ENCODE measurements around the gene ACOT2. TPM values are rescaled to one million over a fixed set of nuclear protein-coding genes. Genes with fewer than 3 reads are reported as not detected.

Gene ACOT2
- total and polyA plus RNA-seq, 4 experiments from 2014 or later, result 9.4 to 36.4 (median 17.4) TPM

DNA sequence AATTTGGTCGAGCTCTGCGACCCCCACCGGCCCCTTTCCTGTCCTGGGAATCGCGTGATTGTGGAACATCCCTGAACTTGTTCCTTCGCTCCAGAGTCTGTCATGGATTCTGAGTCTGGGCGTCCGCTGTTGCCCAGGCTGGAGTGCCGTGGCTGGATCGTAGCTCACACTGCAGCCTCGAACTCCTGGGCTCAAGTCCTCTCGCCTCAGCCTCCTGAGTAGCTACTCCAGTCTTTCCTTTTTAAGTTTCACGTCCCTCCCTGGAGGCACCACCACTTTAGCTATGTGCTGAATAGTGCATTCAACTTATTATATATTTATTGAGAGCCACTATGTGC lies 44.0 kb downstream of the ACOT2 start:
- H3K4me1 Mint-ChIP-seq, result peaks cover 0 to 6% (median 3%) of the 10 kb centered on the region in 4 donors
- Histone ChIP-seq H3K9me3 (ENCODE audit: control insufficient read depth in 1 of 2, low read length in 2 of 2) (no peaks in the 10 kb centered on the region), H3K4me3 (ENCODE audit: low read length in 2 of 2) (peak overlapping the region; percentile 28 to 82), H3K27me3 (ENCODE audit: insufficient read depth, low read length) (no peaks in the 10 kb centered on the region), H3K27ac (ENCODE audit: low read depth, low read length) (peak overlapping the region; percentile 40), H3K36me3 (ENCODE audit: insufficient read depth, low read length) (no peaks in the 10 kb centered on the region), H3K4me1 (ENCODE audit: insufficient read depth, low read length) (peaks cover 3% of the 10 kb centered on the region)
- no peaks in the 10 kb centered on the region for H3K27me3 Mint-ChIP-seq
- CTCF ChIA-PET (ENCODE audit: partially characterized antibody), result interaction anchor here (0.8 to 3.1 kb wide), 9 partner anchors 9 to 113 kb away, joined by 3 to 33 read pairs (median 4); partner anchors contain the start of gene ACOT2
- no peak for DNase-seq
- peak overlapping the region; percentile 46 to 91 (median 75) for H3K27ac Mint-ChIP-seq
- no peaks in the 10 kb centered on the region for H3K36me3 Mint-ChIP-seq
- H3K9me3 Mint-ChIP-seq, result no peaks in the 10 kb centered on the region
- H3K4me3 Mint-ChIP-seq, result peak overlapping the region; percentile 85 to 90 (median 87)
- POLR2A ChIA-PET (ENCODE audit: partially characterized antibody), result interaction anchor here (0.9 to 4.7 kb wide), 23 partner anchors 9 to 554 kb away, joined by 3 to 93 read pairs (median 6); partner anchors contain the start of genes ACOT2, ACOT4, DNAL1 and NUMB
- intact Hi-C loops (cut with micrococcal nuclease), result no loop called here

DNA sequence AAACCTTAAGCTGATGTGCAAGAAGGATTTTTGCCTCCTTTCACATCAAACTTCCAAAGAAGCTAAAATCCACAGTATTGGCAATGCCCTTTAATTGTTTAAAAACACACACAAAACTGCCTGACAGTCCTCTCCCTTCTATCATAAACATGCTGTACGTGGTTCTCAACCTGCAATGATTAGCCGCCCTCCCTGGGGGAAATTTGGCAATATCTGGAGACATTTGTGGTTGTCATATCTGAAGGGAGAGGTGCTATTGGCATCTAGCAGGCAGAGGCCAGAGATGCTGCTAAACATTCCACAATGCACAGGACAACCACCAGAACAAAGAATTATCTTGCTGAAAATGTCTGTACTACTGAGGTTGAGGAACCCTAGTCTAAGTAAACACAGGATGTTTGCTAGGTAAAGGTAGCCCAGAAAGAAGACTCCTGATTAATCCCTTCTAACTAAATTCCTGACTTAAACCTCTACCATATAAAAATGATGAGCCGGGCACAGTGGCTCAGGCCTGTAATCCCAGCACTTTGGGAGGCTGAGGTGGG lies 44.5 kb downstream of the ACOT2 start:
- peak overlapping the region in 4 of 7 donors; percentile 74 to 91 (median 85) for H3K27ac Mint-ChIP-seq
- DNase-seq, result no peak
- Histone ChIP-seq H3K27me3 (ENCODE audit: insufficient read depth, low read length) (no peaks in the 10 kb centered on the region), H3K4me3 (ENCODE audit: low read length in 2 of 2) (peak overlapping the region in 1 of 2 donors; percentile 82), H3K4me1 (ENCODE audit: insufficient read depth, low read length) (peaks cover 3% of the 10 kb centered on the region), H3K27ac (ENCODE audit: low read depth, low read length) (no peak overlapping the region), H3K36me3 (ENCODE audit: insufficient read depth, low read length) (no peaks in the 10 kb centered on the region), H3K9me3 (ENCODE audit: control insufficient read depth in 1 of 2, low read length in 2 of 2) (no peaks in the 10 kb centered on the region)
- H3K27me3 Mint-ChIP-seq, result no peaks in the 10 kb centered on the region
- ChIA-PET CTCF (ENCODE audit: partially characterized antibody) (interaction anchor here (1.1 to 3.1 kb wide), 9 partner anchors 9 to 113 kb away, joined by 4 to 33 read pairs (median 5); partner anchors contain the start of gene ACOT2), POLR2A (ENCODE audit: partially characterized antibody) (interaction anchor here (1.0 to 4.7 kb wide), 19 partner anchors 9 to 555 kb away, joined by 3 to 93 read pairs (median 6); partner anchors contain the start of genes ACOT2, ACOT4, DNAL1 and NUMB)
- H3K9me3 Mint-ChIP-seq, result no peaks in the 10 kb centered on the region
- intact Hi-C loops (cut with micrococcal nuclease), result no loop called here
- H3K36me3 Mint-ChIP-seq, result no peaks in the 10 kb centered on the region
- peaks cover 0 to 6% (median 3%) of the 10 kb centered on the region in 4 donors for H3K4me1 Mint-ChIP-seq
- peak overlapping the region; percentile 40 to 90 (median 87) for H3K4me3 Mint-ChIP-seq

DNA sequence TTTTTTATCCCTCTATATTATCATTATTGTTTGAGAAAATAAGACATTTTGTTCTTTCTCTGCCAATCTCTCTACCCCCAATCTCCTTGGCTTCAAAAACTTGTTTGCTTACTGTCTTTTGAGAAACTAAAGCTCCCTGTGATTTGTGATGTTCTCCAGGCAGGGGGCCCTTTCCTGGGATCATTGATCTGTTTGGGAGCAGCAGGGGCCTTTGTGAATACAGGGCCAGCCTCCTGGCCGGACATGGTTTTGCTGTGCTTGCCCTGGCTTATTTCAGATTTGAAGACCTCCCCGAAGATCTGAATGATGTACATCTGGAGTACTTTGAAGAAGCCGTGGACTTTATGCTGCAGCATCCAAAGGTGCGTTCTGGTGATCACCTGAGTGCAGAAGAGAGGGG lies 47.8 kb downstream of the ACOT2 start:
- intact Hi-C loops (cut with micrococcal nuclease), result no loop called here
- no peak overlapping the region for H3K27ac ChIP-seq (ENCODE audit: low read depth, low read length)
- H3K36me3 Mint-ChIP-seq, result no peaks in the 10 kb centered on the region
- H3K36me3 ChIP-seq (ENCODE audit: insufficient read depth, low read length), result no peaks in the 10 kb centered on the region
- H3K4me1 ChIP-seq (ENCODE audit: insufficient read depth, low read length), result peaks cover 3% of the 10 kb centered on the region
- no peak overlapping the region for H3K4me3 ChIP-seq (ENCODE audit: low read length in 2 of 2)
- CTCF ChIA-PET (ENCODE audit: partially characterized antibody), result interaction anchor here (1.0 to 2.8 kb wide), 2 partner anchors 16 to 108 kb away, joined by 3 to 11 read pairs; no protein-coding TSS in a partner anchor
- POLR2A ChIA-PET (ENCODE audit: partially characterized antibody), result interaction anchor here (2.0 kb wide), 1 partner anchor 25 kb away, joined by 5 read pairs; the partner anchor contains the start of gene ACOT4
- H3K27me3 Mint-ChIP-seq, result no peaks in the 10 kb centered on the region
- DNase-seq, result no peak
- no peaks in the 10 kb centered on the region for H3K9me3 Mint-ChIP-seq
- no peaks in the 10 kb centered on the region for H3K27me3 ChIP-seq (ENCODE audit: insufficient read depth, low read length)
- peaks cover 0 to 6% (median 3%) of the 10 kb centered on the region in 4 donors for H3K4me1 Mint-ChIP-seq
- no peak overlapping the region for H3K27ac Mint-ChIP-seq
- H3K4me3 Mint-ChIP-seq, result no peak overlapping the region
- H3K9me3 ChIP-seq (ENCODE audit: control insufficient read depth in 1 of 2, low read length in 2 of 2), result no peaks in the 10 kb centered on the region

DNA sequence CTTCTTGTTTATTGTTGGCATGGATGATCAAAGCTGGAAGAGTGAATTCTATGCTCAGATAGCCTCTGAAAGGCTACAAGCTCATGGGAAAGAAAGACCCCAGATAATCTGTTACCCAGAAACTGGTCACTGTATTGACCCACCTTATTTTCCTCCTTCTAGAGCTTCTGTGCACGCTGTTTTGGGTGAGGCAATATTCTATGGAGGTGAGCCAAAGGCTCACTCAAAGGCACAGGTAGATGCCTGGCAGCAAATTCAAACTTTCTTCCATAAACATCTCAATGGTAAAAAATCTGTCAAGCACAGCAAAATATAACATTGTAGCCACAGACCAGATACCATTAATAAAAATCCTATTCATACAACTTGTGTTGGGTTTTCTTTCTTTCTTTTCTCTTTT lies 50.5 kb downstream of the ACOT2 start:
- Mint-ChIP-seq H3K9me3 (no peaks in the 10 kb centered on the region), H3K4me1 (no peaks in the 10 kb centered on the region), H3K27me3 (no peaks in the 10 kb centered on the region), H3K4me3 (no peak overlapping the region), H3K36me3 (no peaks in the 10 kb centered on the region), H3K27ac (no peak overlapping the region)
- Histone ChIP-seq H3K27ac (ENCODE audit: low read depth, low read length) (no peak overlapping the region), H3K36me3 (ENCODE audit: insufficient read depth, low read length) (no peaks in the 10 kb centered on the region), H3K4me1 (ENCODE audit: insufficient read depth, low read length) (no peaks in the 10 kb centered on the region), H3K4me3 (ENCODE audit: low read length in 2 of 2) (no peak overlapping the region), H3K27me3 (ENCODE audit: insufficient read depth, low read length) (no peaks in the 10 kb centered on the region), H3K9me3 (ENCODE audit: control insufficient read depth in 1 of 2, low read length in 2 of 2) (no peaks in the 10 kb centered on the region)
- intact Hi-C loops (cut with micrococcal nuclease), result no loop called here
- no peak for DNase-seq
- CTCF ChIA-PET (ENCODE audit: partially characterized antibody), result interaction anchor here (0.8 to 2.8 kb wide), 3 partner anchors 14 to 98 kb away, joined by 4 to 11 read pairs (median 4); no protein-coding TSS in a partner anchor
- POLR2A ChIA-PET (ENCODE audit: partially characterized antibody), result interaction anchor here (0.7 to 1.3 kb wide), 2 partner anchors 20 to 112 kb away, joined by 3 to 6 read pairs; no protein-coding TSS in a partner anchor

DNA sequence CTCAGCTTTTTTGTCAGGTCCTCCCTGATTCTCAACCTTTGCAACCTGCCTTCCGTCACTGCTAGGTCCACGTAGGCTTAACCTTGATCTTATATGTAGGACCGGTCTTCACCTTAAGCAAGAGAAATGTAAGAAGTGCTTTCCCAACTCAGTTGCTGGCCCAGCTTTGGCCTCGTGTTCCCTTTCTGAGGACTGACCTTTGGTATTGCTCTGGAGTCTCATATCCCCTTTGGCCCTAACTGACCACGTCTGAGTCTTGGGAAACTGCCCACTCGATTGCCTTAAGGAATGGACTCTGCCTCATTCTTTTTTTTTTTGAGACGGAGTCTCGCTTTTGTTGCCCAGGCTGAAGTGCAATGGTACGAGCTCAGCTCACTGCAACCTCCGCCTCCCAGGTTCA lies 51.3 kb downstream of the ACOT2 start:
- ChIA-PET CTCF (ENCODE audit: partially characterized antibody) (no interaction called here), POLR2A (ENCODE audit: partially characterized antibody) (interaction anchor here (0.7 to 1.3 kb wide), 2 partner anchors 20 to 113 kb away, joined by 3 to 6 read pairs; no protein-coding TSS in a partner anchor)
- no peak overlapping the region for H3K27ac ChIP-seq (ENCODE audit: low read depth, low read length)
- H3K4me1 ChIP-seq (ENCODE audit: insufficient read depth, low read length), result no peaks in the 10 kb centered on the region
- no peaks in the 10 kb centered on the region for H3K27me3 ChIP-seq (ENCODE audit: insufficient read depth, low read length)
- Mint-ChIP-seq H3K4me3 (no peak overlapping the region), H3K4me1 (no peaks in the 10 kb centered on the region), H3K27ac (no peak overlapping the region), H3K36me3 (no peaks in the 10 kb centered on the region), H3K9me3 (no peaks in the 10 kb centered on the region), H3K27me3 (no peaks in the 10 kb centered on the region)
- no peak for DNase-seq
- H3K36me3 ChIP-seq (ENCODE audit: insufficient read depth, low read length), result no peaks in the 10 kb centered on the region
- H3K9me3 ChIP-seq (ENCODE audit: control insufficient read depth in 1 of 2, low read length in 2 of 2), result no peaks in the 10 kb centered on the region
- intact Hi-C loops (cut with micrococcal nuclease), result no loop called here
- H3K4me3 ChIP-seq (ENCODE audit: low read length in 2 of 2), result no peak overlapping the region

DNA sequence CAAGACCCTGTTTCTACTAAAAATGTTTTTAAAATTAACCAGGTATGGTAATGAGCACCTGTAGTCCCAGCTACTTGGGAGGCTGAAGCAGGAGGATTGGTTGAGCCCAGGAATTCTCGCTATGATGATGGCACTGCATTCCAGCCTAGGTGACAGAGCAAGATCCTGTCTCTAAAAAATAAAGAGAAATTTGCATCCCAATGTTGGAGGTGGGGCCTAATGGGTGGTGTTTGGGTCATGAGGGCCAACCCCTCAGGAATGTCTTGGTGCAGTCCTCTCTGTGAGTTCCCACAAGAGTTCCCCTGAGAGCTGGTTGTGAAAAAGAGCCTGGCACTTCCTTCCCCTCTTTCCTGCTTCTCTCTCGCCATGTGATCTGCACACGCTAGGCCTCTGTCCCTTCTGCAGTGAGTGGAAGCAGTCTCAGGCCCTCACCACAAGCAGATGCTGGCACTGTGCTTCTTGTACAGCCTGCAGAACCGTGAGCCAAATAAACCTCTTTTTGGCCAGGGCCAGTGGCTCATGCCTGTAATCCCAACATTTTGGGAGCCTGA lies 54.6 kb downstream of the ACOT2 start:
- H3K27ac ChIP-seq (ENCODE audit: low read depth, low read length), result no peak overlapping the region
- H3K9me3 ChIP-seq (ENCODE audit: control insufficient read depth in 1 of 2, low read length in 2 of 2), result no peaks in the 10 kb centered on the region
- Mint-ChIP-seq H3K27me3 (no peaks in the 10 kb centered on the region), H3K4me3 (no peak overlapping the region), H3K4me1 (no peaks in the 10 kb centered on the region), H3K27ac (peak overlapping the region in 1 of 7 donors; percentile 42), H3K9me3 (no peaks in the 10 kb centered on the region), H3K36me3 (no peaks in the 10 kb centered on the region)
- H3K4me1 ChIP-seq (ENCODE audit: insufficient read depth, low read length), result no peaks in the 10 kb centered on the region
- intact Hi-C loops (cut with micrococcal nuclease), result no loop called here
- no peak overlapping the region for H3K4me3 ChIP-seq (ENCODE audit: low read length in 2 of 2)
- ChIA-PET POLR2A (ENCODE audit: partially characterized antibody) (no interaction called here), CTCF (ENCODE audit: partially characterized antibody) (no interaction called here)
- DNase-seq, result no peak
- H3K36me3 ChIP-seq (ENCODE audit: insufficient read depth, low read length), result no peaks in the 10 kb centered on the region
- H3K27me3 ChIP-seq (ENCODE audit: insufficient read depth, low read length), result no peaks in the 10 kb centered on the region

All from CD4-positive, alpha-beta memory T cell (primary cell).